SK-N-MC (cell line): Measurements from ENCODE around the gene SAMD14.

ENCODE experiments used
- EZH2 ChIP-seq: fragments of 200-600 bp; sonication (generic); IDR thresholded peaks from one replicate; pipeline ENCODE4 v1.6.1; 2017; ENCODE audit warnings: antibody characterized with exemption
- FOXP2 ChIP-seq: optimal IDR thresholded peaks from 2 replicates; pipeline ENCODE3; 2011; ENCODE audit warnings: mild to moderate bottlenecking, moderate library complexity; ENCODE audit not compliant: insufficient read depth; ENCODE audit errors: extremely low read length, control extremely low read depth
- POLR2AphosphoS5 ChIP-seq: IDR thresholded peaks from 2 replicates; pipeline ENCODE4 v1.6.1; 2012; ENCODE audit warnings: mild to moderate bottlenecking, low read depth, low read length, borderline replicate concordance

DNA sequence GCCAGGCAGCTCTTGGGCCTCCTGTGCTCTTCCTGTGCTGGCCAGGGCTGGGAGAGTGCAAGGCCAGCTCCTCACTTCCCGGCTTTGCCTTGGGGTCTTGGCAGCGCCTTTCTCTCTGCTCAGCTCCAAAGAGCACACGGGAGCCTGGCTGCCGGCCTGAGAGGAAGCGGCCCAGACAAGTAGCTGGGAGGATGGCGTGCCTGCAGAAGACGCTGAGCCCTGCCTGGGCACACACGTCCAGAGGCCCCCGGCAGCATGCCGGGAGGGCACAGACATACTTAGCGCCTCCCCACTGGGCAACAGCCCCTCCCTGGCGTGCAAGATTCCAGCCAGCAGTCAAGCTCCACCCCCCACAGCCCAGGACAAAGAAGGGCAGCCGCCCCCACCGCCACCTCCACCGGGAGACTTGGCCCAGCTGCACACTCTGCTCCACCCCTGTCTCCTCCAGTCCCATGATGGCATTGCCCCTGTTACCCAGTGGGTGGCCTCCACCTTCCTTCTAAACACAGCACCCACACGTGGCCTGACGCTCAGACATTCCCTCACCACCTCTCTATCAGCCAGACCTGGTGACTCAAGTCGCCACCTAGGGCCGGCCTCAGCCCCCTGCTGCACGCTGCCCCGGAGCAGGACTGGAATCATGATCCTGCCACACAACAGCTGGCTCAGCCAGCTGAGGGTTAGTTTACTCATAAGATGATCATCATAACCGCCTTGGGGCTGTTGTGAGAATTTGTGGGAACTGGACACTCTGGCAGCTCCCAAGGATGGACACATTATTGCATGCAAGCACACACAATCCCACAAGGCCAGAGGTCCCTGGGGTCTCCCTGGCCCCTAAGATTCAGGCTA, 48.2 kb upstream of the SAMD14 start:
- no peak for TF ChIP-seq EZH2
- no peak for TF ChIP-seq POLR2AphosphoS5
- no peak for TF ChIP-seq FOXP2
